CD14-positive monocyte (primary cell): ENCODE measurements around the gene PTPN14. TPM values are rescaled to one million over a fixed set of nuclear protein-coding genes. Genes with fewer than 3 reads are reported as not detected.

Experiments
- DNase-seq, 3 donors: peaks; one replicate each; pipeline ENCODE4 v3.0.0-alpha.2; 2011 to 2022
- H2AFZ ChIP-seq: 2 replicates; pipeline ENCODE4 v1.6.0; 2012; ENCODE audit warnings: mild to moderate bottlenecking, low read depth, low read length, inconsistent platforms; ENCODE audit not compliant: insufficient read depth, poor library complexity, severe bottlenecking
- H3K27ac ChIP-seq, 2 donors: 1 replicate in 1 of 2; 2 replicates in 1 of 2; pipeline ENCODE4 v1.5.1; 2012 to 2013; ENCODE audit warnings: low read length in 2 of 2, control low read depth in 1 of 2, inconsistent platforms in 1 of 2, low read depth in 1 of 2, mild to moderate bottlenecking in 1 of 2
- H3K27me3 ChIP-seq, 2 donors: one replicate each; pipeline versions ENCODE4 v1.6.0 to v1.6.1; 2011 to 2013; ENCODE audit warnings: low read length in 2 of 2; ENCODE audit not compliant: control insufficient read depth in 2 of 2, insufficient read depth in 2 of 2
- H3K36me3 ChIP-seq, 2 donors: replicated peaks in 1 of 2; 1 replicate in 1 of 2; 2 replicates in 1 of 2; pipeline versions ENCODE4 v1.5.1 to v1.6.1; 2012 to 2013; ENCODE audit warnings: low read length in 2 of 2, control low read depth in 1 of 2, inconsistent platforms in 1 of 2, mild to moderate bottlenecking in 1 of 2; ENCODE audit not compliant: insufficient read depth in 2 of 2, control insufficient read depth in 1 of 2
- H3K4me1 ChIP-seq, 2 donors: 1 replicate in 1 of 2; 2 replicates in 1 of 2; pipeline versions ENCODE4 v1.5.1 to v1.6.1; 2012 to 2013; ENCODE audit warnings: low read length in 2 of 2, control low read depth in 1 of 2, inconsistent platforms in 1 of 2, mild to moderate bottlenecking in 1 of 2, moderate library complexity in 1 of 2; ENCODE audit not compliant: insufficient read depth in 2 of 2, control insufficient read depth in 1 of 2
- H3K4me2 ChIP-seq: replicated peaks from 2 replicates; pipeline ENCODE3; 2012; ENCODE audit warnings: low read length, moderate library complexity, mild to moderate bottlenecking; ENCODE audit not compliant: poor library complexity, severe bottlenecking; ENCODE audit errors: extremely low read depth
- H3K4me3 ChIP-seq, 3 experiments: fragments of 200-600 bp in 1 of 3; sonication (generic) in 1 of 3; replicated peaks in 1 of 3; 1 replicate in 2 of 3; 2 replicates in 1 of 3; pipeline ENCODE4 v1.5.1; 2011 to 2013; ENCODE audit warnings: low read length in 3 of 3, mild to moderate bottlenecking in 3 of 3, control low read depth in 2 of 3, low read depth in 2 of 3, inconsistent platforms in 1 of 3, moderate library complexity in 1 of 3
- H3K79me2 ChIP-seq: 2 replicates; pipeline ENCODE4 v1.6.0; 2012; ENCODE audit warnings: mild to moderate bottlenecking, control low read depth, inconsistent platforms, low read length, moderate library complexity; ENCODE audit not compliant: insufficient read depth
- H3K9ac ChIP-seq: 2 replicates; pipeline ENCODE4 v1.6.0; 2017; ENCODE audit warnings: low read length, mild to moderate bottlenecking; ENCODE audit not compliant: insufficient read depth, poor library complexity, severe bottlenecking
- H3K9me3 ChIP-seq, 2 donors: replicated peaks in 1 of 2; 1 replicate in 1 of 2; 2 replicates in 1 of 2; pipeline versions ENCODE4 v1.5.1 to v1.6.1; 2012 to 2013; ENCODE audit warnings: low read length in 2 of 2, control low read depth in 1 of 2; ENCODE audit not compliant: control insufficient read depth in 1 of 2, insufficient read depth in 1 of 2
- H4K20me1 ChIP-seq: 2 replicates; pipeline ENCODE4 v1.6.0; 2012; ENCODE audit warnings: mild to moderate bottlenecking, low read length, control low read depth, moderate library complexity; ENCODE audit not compliant: insufficient read depth
- H3K27ac Mint-ChIP-seq, 7 donors: one replicate each; pipeline ENCODE4 v1.8.0; 2020; ENCODE audit warnings: mild to moderate bottlenecking in 7 of 7, mixed read lengths in 7 of 7, moderate library complexity in 6 of 7, inconsistent platforms in 2 of 7
- H3K27me3 Mint-ChIP-seq, 3 donors: one replicate each; pipeline ENCODE4 v1.8.0; 2021 to 2022; ENCODE audit warnings: low read depth in 3 of 3, mild to moderate bottlenecking in 3 of 3, mixed read lengths in 3 of 3, moderate library complexity in 3 of 3, inconsistent platforms in 1 of 3
- H3K36me3 Mint-ChIP-seq, 2 donors: one replicate each; pipeline ENCODE4 v1.8.0; 2020; ENCODE audit warnings: mixed read lengths in 2 of 2, inconsistent platforms in 1 of 2, mild to moderate bottlenecking in 1 of 2
- H3K4me1 Mint-ChIP-seq: one replicate; pipeline ENCODE4 v1.8.0; 2020; ENCODE audit warnings: mild to moderate bottlenecking, mixed read lengths
- H3K4me3 Mint-ChIP-seq, 2 donors: one replicate each; pipeline ENCODE4 v1.8.0; 2020; ENCODE audit warnings: mild to moderate bottlenecking in 2 of 2, mixed read lengths in 2 of 2, moderate library complexity in 1 of 2
- H3K9me3 Mint-ChIP-seq, 7 donors: one replicate each; pipeline ENCODE4 v1.8.0; 2020 to 2022; ENCODE audit warnings: mixed read lengths in 7 of 7, mild to moderate bottlenecking in 6 of 7, moderate library complexity in 6 of 7, inconsistent platforms in 2 of 7
- CTCF ChIP-seq: fragments of 200-600 bp; IDR thresholded peaks from one replicate; pipeline ENCODE4 v1.8.0; 2022; ENCODE audit warnings: antibody characterized with exemption, mild to moderate bottlenecking
- WGBS: methylation state at CpG from one replicate; pipeline ENCODE4 v1.1.5; 2013; ENCODE audit warnings: missing lambda C conversion rate; ENCODE audit not compliant: insufficient coverage; 5-methylcytosine and 5-hydroxymethylcytosine counted together
- intact Hi-C, 2 donors: fragments of 100-400 bp; cut with micrococcal nuclease; formaldehyde crosslinking; loops; one replicate each; pipeline versions ENCODE4 v1.15.0 to v1.15.1; 2023
- polyA plus RNA-seq, 3 donors: library from polyadenylated mRNA; depleted of rRNA in 1 of 3; unstranded in 2 of 3; stranded (reverse) in 1 of 3; fragments of 300-500 nt in 2 of 3; fragments of >200 nt in 1 of 3; fragmentation: Illumina TruSeq in 2 of 3; gene quantifications; 1 replicate in 2 of 3; 2 replicates in 1 of 3; pipeline ENCODE4 v1.2.3, GENCODE V29; 2012 to 2021

Gene PTPN14
- polyA plus RNA-seq, 3 donors = 0.01 TPM; not detected in 1

GRCh38 chr1:214316593-214316992, 234.8 kb downstream of the PTPN14 start:
- intact Hi-C loops = no loop called here
- Mint-ChIP-seq H3K27me3 (no peaks in the 10 kb centered on the region), H3K4me3 (no peak overlapping the region), H3K9me3 (no peaks in the 10 kb centered on the region), H3K36me3 (peaks cover 40 to 41% of the 10 kb centered on the region in 2 donors), H3K4me1 (peaks cover 5% of the 10 kb centered on the region), H3K27ac (no peak overlapping the region)
- H4K20me1 ChIP-seq = no peaks in the 10 kb centered on the region
- no peak for TF ChIP-seq CTCF
- no peaks in the 10 kb centered on the region for H3K79me2 ChIP-seq
- H3K9me3 ChIP-seq = no peaks in the 10 kb centered on the region
- H3K4me3 ChIP-seq = no peak overlapping the region
- no peak overlapping the region for H3K27ac ChIP-seq
- no peak for DNase-seq
- no peak overlapping the region for H2AFZ ChIP-seq
- no peak overlapping the region for H3K4me2 ChIP-seq
- no peaks in the 10 kb centered on the region for H3K27me3 ChIP-seq
- no peak overlapping the region for H3K9ac ChIP-seq
- 100% methylated on average over 4 of the region's 5 CpGs for WGBS
- H3K36me3 ChIP-seq = peaks cover 3 to 30% of the 10 kb centered on the region in 2 donors
- H3K4me1 ChIP-seq = no peaks in the 10 kb centered on the region

- no peak for DNase-seq
- no peaks in the 10 kb centered on the region for H3K27me3 Mint-ChIP-seq
- H3K27me3 ChIP-seq = no peaks in the 10 kb centered on the region
- no peak overlapping the region for H3K4me2 ChIP-seq
- H3K9me3 ChIP-seq = no peaks in the 10 kb centered on the region
- H2AFZ ChIP-seq = no peak overlapping the region
- WGBS = 93% methylated on average over 2 of the region's 5 CpGs
- no peak overlapping the region for H3K27ac ChIP-seq
- no peak overlapping the region for H3K27ac Mint-ChIP-seq
- no peaks in the 10 kb centered on the region for H4K20me1 ChIP-seq
- peaks cover 6 to 9% of the 10 kb centered on the region in 2 donors for H3K4me1 ChIP-seq
- TF ChIP-seq CTCF = no peak
- H3K4me3 ChIP-seq = no peak overlapping the region
- no peak overlapping the region for H3K9ac ChIP-seq
- no peaks in the 10 kb centered on the region for H3K9me3 Mint-ChIP-seq
- no peaks in the 10 kb centered on the region for H3K79me2 ChIP-seq
- no peak overlapping the region for H3K4me3 Mint-ChIP-seq
- H3K36me3 ChIP-seq = peaks cover 0 to 24% of the 10 kb centered on the region in 2 donors
- H3K36me3 Mint-ChIP-seq = peaks cover 31 to 33% of the 10 kb centered on the region in 2 donors
- intact Hi-C loops = no loop called here
- H3K4me1 Mint-ChIP-seq = peaks cover 16% of the 10 kb centered on the region
Measured at GRCh38 chr1:214314178-214314843, 237.1 kb downstream of the PTPN14 start.
